Ectodermal cell (in vitro differentiated cells): Measurements from ENCODE around the gene HERC6. TPM values are rescaled to one million over a fixed set of nuclear protein-coding genes. Genes with fewer than 3 reads are reported as not detected.
"Not testable (repeated sequence)": the region's sequence is repeated elsewhere in the genome, so short reads cannot be mapped to it uniquely, and the experiment has no call there.

ENCODE experiments used
- H3K27ac ChIP-seq: 2 replicates; pipeline ENCODE4 v1.7.0; 2013; ENCODE audit warnings: mild to moderate bottlenecking, low read depth, low read length; ENCODE audit not compliant: insufficient read depth, poor library complexity, severe bottlenecking
- H3K27me3 ChIP-seq: 2 replicates; pipeline ENCODE4 v1.7.0; 2013; ENCODE audit warnings: mild to moderate bottlenecking, low read length; ENCODE audit not compliant: insufficient read depth, control insufficient read depth, poor library complexity, severe bottlenecking
- H3K36me3 ChIP-seq: one replicate; pipeline ENCODE4 v1.7.0; 2013; ENCODE audit warnings: low read length; ENCODE audit not compliant: control insufficient read depth, insufficient read depth
- H3K4me1 ChIP-seq: one replicate; pipeline ENCODE4 v1.7.0; 2013; ENCODE audit warnings: low read length; ENCODE audit not compliant: control insufficient read depth, insufficient read depth
- H3K4me3 ChIP-seq: 2 replicates; pipeline ENCODE4 v1.7.0; 2013; ENCODE audit warnings: low read depth, low read length, control low read depth; ENCODE audit not compliant: insufficient read depth
- H3K9me3 ChIP-seq: 2 replicates; pipeline ENCODE4 v1.7.0; 2013; ENCODE audit warnings: mild to moderate bottlenecking, low read length, moderate library complexity; ENCODE audit not compliant: control insufficient read depth
- WGBS, 2 experiments: methylation state at CpG; one replicate each; pipeline ENCODE4 v1.1.7; 2013; ENCODE audit warnings: missing lambda C conversion rate in 2 of 2; 5-methylcytosine and 5-hydroxymethylcytosine counted together
- polyA plus RNA-seq, 4 experiments: library from polyadenylated mRNA; stranded (reverse); fragments of 50-300 nt; gene quantifications; one replicate each; pipeline ENCODE4 v1.2.3, GENCODE V29; 2013

HERC6 gene
- polyA plus RNA-seq (2013, experiment 1 of 4) = not detected
- polyA plus RNA-seq (2013, experiment 2 of 4) = 0.25 TPM
- 0.32 TPM for polyA plus RNA-seq (2013, experiment 3 of 4)
- polyA plus RNA-seq (2013, experiment 4 of 4) = 0.16 TPM

GRCh38 chr4:88378691-88379559 is at the start of gene HERC6:
HERC6 (plus strand) TSS chr4:88378852; CDS start chr4:88378922, 70 bp downstream.
- peak within 1 kb of the TSS; percentile 65 for H3K4me3 ChIP-seq
- no peaks in the 10 kb centered on the region for H3K4me1 ChIP-seq
- WGBS, 2 experiments = 3% methylated on average over 62 of the region's 62 CpGs
- H3K27me3 ChIP-seq = peaks cover 27% of the 10 kb centered on the region
- no peak within 1 kb of the TSS for H3K27ac ChIP-seq
- H3K36me3 ChIP-seq = no peaks in the 10 kb centered on the region
- H3K9me3 ChIP-seq = no peaks in the 10 kb centered on the region

- Histone ChIP-seq H3K27me3 (no peaks in the 10 kb centered on the region), H3K36me3 (no peaks in the 10 kb centered on the region), H3K4me3 (no peak overlapping the region), H3K4me1 (no peaks in the 10 kb centered on the region), H3K27ac (no peak overlapping the region), H3K9me3 (no peaks in the 10 kb centered on the region)
- 84 to 93% methylated on average over 1 of the region's 1 CpG for whole genome bisulfite sequencing, 2 experiments
These were observed 44.8 kb upstream of the HERC6 start for GRCh38 chr4:88333741-88334405.

GRCh38 chr4:88335092-88335665 is 43.5 kb upstream of the HERC6 start:
- Histone ChIP-seq H3K9me3 (no peaks in the 10 kb centered on the region), H3K4me1 (no peaks in the 10 kb centered on the region), H3K27me3 (no peaks in the 10 kb centered on the region), H3K4me3 (no peak overlapping the region), H3K27ac (no peak overlapping the region), H3K36me3 (no peaks in the 10 kb centered on the region)
- WGBS, 2 experiments = 75 to 80% methylated on average over 11 of the region's 11 CpGs

GRCh38 chr4:88341227-88342192 is 37.1 kb upstream of the HERC6 start:
- H3K4me3 ChIP-seq = no peak overlapping the region
- no peak overlapping the region for H3K27ac ChIP-seq
- WGBS, 2 experiments = 90 to 91% methylated on average over 8 of the region's 8 CpGs
- no peaks in the 10 kb centered on the region for H3K9me3 ChIP-seq
- H3K4me1 ChIP-seq = no peaks in the 10 kb centered on the region
- no peaks in the 10 kb centered on the region for H3K27me3 ChIP-seq
- no peaks in the 10 kb centered on the region for H3K36me3 ChIP-seq

GRCh38 chr4:88346902-88347301 is 31.8 kb upstream of the HERC6 start:
- H3K4me1 ChIP-seq, H3K9me3 ChIP-seq, H3K27ac ChIP-seq, H3K36me3 ChIP-seq, H3K4me3 ChIP-seq, H3K27me3 ChIP-seq: not testable (repeated sequence)
- WGBS, 2 experiments = 94 to 99% methylated on average over 3 of the region's 3 CpGs

- H3K9me3 ChIP-seq, H3K4me1 ChIP-seq, H3K36me3 ChIP-seq, H3K27ac ChIP-seq, H3K4me3 ChIP-seq, H3K27me3 ChIP-seq: not testable (repeated sequence)
- 91 to 93% methylated on average over 7 of the region's 7 CpGs for WGBS, 2 experiments
These were observed 29.9 kb upstream of the HERC6 start for GRCh38 chr4:88348761-88349160.

GRCh38 chr4:88350786-88351185 is 27.9 kb upstream of the HERC6 start:
- H3K27ac ChIP-seq = no peak overlapping the region
- no peaks in the 10 kb centered on the region for H3K4me1 ChIP-seq
- WGBS, 2 experiments = 88 to 94% methylated on average over 4 of the region's 4 CpGs
- no peaks in the 10 kb centered on the region for H3K36me3 ChIP-seq
- no peak overlapping the region for H3K4me3 ChIP-seq
- no peaks in the 10 kb centered on the region for H3K9me3 ChIP-seq
- no peaks in the 10 kb centered on the region for H3K27me3 ChIP-seq

GRCh38 chr4:88352062-88352740 is 26.5 kb upstream of the HERC6 start:
- no peaks in the 10 kb centered on the region for H3K4me1 ChIP-seq
- H3K4me3 ChIP-seq = no peak overlapping the region
- WGBS, 2 experiments = 82 to 88% methylated on average over 3 of the region's 3 CpGs
- no peaks in the 10 kb centered on the region for H3K36me3 ChIP-seq
- H3K27me3 ChIP-seq = no peaks in the 10 kb centered on the region
- H3K27ac ChIP-seq = no peak overlapping the region
- H3K9me3 ChIP-seq = no peaks in the 10 kb centered on the region

GRCh38 chr4:88353324-88353723 is 25.3 kb upstream of the HERC6 start:
- Histone ChIP-seq H3K4me1 (no peaks in the 10 kb centered on the region), H3K27me3 (no peaks in the 10 kb centered on the region), H3K9me3 (no peaks in the 10 kb centered on the region), H3K36me3 (no peaks in the 10 kb centered on the region), H3K4me3 (no peak overlapping the region), H3K27ac (no peak overlapping the region)
